GM23338 (cell line): ENCODE results near the gene UBE3B. TPM values are rescaled to one million over a fixed set of nuclear protein-coding genes. Genes with fewer than 3 reads are reported as not detected.

Experiments used
- ATAC-seq: fragments of 200-7000 bp; cut with Tn5 transposase; 3 replicates; pipeline ENCODE4 v1.9.1; 2020
- DNase-seq: peaks from one replicate; pipeline ENCODE4 v3.0.0-alpha.2; 2015; ENCODE audit warnings: low spot score
- H2AFZ ChIP-seq: fragments of 200-600 bp; sonication (generic); 2 replicates; pipeline ENCODE4 v1.8.0; 2016; ENCODE audit warnings: antibody characterized with exemption, mild to moderate bottlenecking, moderate library complexity
- H3F3A ChIP-seq: fragments of 200-600 bp; sonication (generic); replicated peaks from 2 replicates; pipeline ENCODE4 v1.8.0; 2017; ENCODE audit warnings: antibody characterized with exemption, mixed run types, low read depth
- H3K27ac ChIP-seq: fragments of 200-600 bp; sonication (generic); 2 replicates; pipeline ENCODE4 v1.6.1; 2016; ENCODE audit warnings: low read depth
- H3K27me3 ChIP-seq: fragments of 200-600 bp; sonication (generic); 2 replicates; pipeline ENCODE4 v1.8.0; 2016; ENCODE audit warnings: mild to moderate bottlenecking, mixed run types, moderate library complexity; ENCODE audit not compliant: insufficient read depth
- H3K36me3 ChIP-seq: fragments of 200-600 bp; sonication (generic); 2 replicates; pipeline ENCODE4 v1.8.0; 2016; ENCODE audit warnings: mild to moderate bottlenecking; ENCODE audit not compliant: insufficient read depth
- H3K4me1 ChIP-seq: fragments of 200-600 bp; sonication (generic); 2 replicates; pipeline ENCODE4 v1.8.0; 2016; ENCODE audit warnings: mild to moderate bottlenecking, moderate library complexity; ENCODE audit not compliant: insufficient read depth
- H3K4me2 ChIP-seq: fragments of 200-600 bp; sonication (generic); 2 replicates; pipeline ENCODE4 v1.7.1; 2017; ENCODE audit warnings: mixed run types
- H3K4me3 ChIP-seq: fragments of 200-600 bp; sonication (generic); 2 replicates; pipeline ENCODE4 v1.6.1; 2016; ENCODE audit warnings: mixed run types
- H3K79me2 ChIP-seq: fragments of 200-600 bp; sonication (generic); replicated peaks from 2 replicates; pipeline ENCODE4 v1.8.0; 2017; ENCODE audit warnings: mild to moderate bottlenecking; ENCODE audit not compliant: insufficient read depth
- H3K9me2 ChIP-seq: fragments of 200-600 bp; sonication (generic); 2 replicates; pipeline ENCODE4 v1.8.0; 2017; ENCODE audit not compliant: insufficient read depth
- H4K20me1 ChIP-seq: fragments of 200-600 bp; sonication (generic); replicated peaks from 2 replicates; pipeline ENCODE4 v1.8.0; 2017; ENCODE audit warnings: mild to moderate bottlenecking; ENCODE audit not compliant: insufficient read depth
- H3K27ac Mint-ChIP-seq: 2 replicates; pipeline ENCODE4 v1.8.0; 2020; ENCODE audit warnings: inconsistent platforms, mild to moderate bottlenecking, moderate library complexity, mixed read lengths
- H3K27me3 Mint-ChIP-seq: 3 replicates; pipeline ENCODE4 v1.8.0; 2022; ENCODE audit warnings: low read depth, mild to moderate bottlenecking, moderate library complexity, mixed read lengths, inconsistent platforms; ENCODE audit not compliant: insufficient read depth, poor library complexity
- H3K36me3 Mint-ChIP-seq: 3 replicates; pipeline ENCODE4 v1.8.0; 2021; ENCODE audit warnings: low read depth, mild to moderate bottlenecking, inconsistent platforms, moderate library complexity, mixed read lengths
- H3K4me1 Mint-ChIP-seq: 3 replicates; pipeline ENCODE4 v1.8.0; 2020; ENCODE audit warnings: mild to moderate bottlenecking, inconsistent platforms, mixed read lengths
- H3K4me3 Mint-ChIP-seq: 3 replicates; pipeline ENCODE4 v1.8.0; 2021; ENCODE audit warnings: moderate library complexity, mild to moderate bottlenecking, inconsistent platforms, mixed read lengths
- H3K9me3 Mint-ChIP-seq: 3 replicates; pipeline ENCODE4 v1.8.0; 2020; ENCODE audit warnings: moderate library complexity, mild to moderate bottlenecking, inconsistent platforms, mixed read lengths
- NANOG ChIP-seq: IDR thresholded peaks from 2 replicates; pipeline ENCODE4 v1.6.1; 2016; ENCODE audit warnings: antibody characterized with exemption, borderline replicate concordance
- STAT1 ChIP-seq: IDR thresholded peaks from one replicate; pipeline ENCODE4 v1.6.1; 2016; ENCODE audit warnings: antibody characterized with exemption; ENCODE audit not compliant: unreplicated experiment
- polyA plus RNA-seq: library from polyadenylated mRNA; unstranded; fragments of >200 nt; fragmentation: Nextera tagmentation; extraction: Ambion mirVana; gene quantifications from 2 replicates; pipeline ENCODE4 v1.2.1, GENCODE V29; 2016
- total RNA-seq: library from RNA; depleted of rRNA; stranded (reverse); fragments of >200 nt; shearing (Covaris generic); gene quantifications from 2 replicates; pipeline ENCODE4 v1.2.3, GENCODE V29; 2014
- TF ChIP-seq, protein P1 (sequence below): IDR thresholded peaks from one replicate; pipeline ENCODE4 v1.6.1; 2018; ENCODE audit warnings: antibody characterized with exemption; ENCODE audit not compliant: unreplicated experiment
- TF ChIP-seq, protein P2 (sequence below): IDR thresholded peaks from 2 replicates; pipeline ENCODE4 v1.6.1; 2016; ENCODE audit warnings: antibody characterized with exemption

Gene UBE3B
- total and polyA plus RNA-seq, 2 experiments from 2014 or later: 20.8 TPM

DNA sequence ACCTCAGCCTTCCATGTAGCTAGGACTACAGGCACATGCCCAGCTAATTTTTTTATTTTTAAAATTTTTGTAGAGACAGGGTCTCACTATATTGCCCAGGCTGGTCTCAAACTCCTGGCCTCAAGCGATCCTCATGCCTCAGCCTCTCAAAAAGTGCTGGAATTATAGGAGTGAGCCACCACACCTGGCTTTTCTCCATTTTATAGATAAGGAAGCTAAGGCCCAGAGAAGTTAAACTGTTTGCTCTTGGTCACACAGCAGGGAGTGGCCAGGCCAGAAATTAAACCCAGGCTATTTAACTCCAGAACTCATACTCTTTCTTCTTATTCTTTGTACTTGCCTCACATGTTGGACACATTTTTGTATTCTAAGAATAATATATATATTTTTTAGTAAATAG is 16.5 kb downstream of the UBE3B start (continued):
- TF ChIP-seq, protein P1, sequence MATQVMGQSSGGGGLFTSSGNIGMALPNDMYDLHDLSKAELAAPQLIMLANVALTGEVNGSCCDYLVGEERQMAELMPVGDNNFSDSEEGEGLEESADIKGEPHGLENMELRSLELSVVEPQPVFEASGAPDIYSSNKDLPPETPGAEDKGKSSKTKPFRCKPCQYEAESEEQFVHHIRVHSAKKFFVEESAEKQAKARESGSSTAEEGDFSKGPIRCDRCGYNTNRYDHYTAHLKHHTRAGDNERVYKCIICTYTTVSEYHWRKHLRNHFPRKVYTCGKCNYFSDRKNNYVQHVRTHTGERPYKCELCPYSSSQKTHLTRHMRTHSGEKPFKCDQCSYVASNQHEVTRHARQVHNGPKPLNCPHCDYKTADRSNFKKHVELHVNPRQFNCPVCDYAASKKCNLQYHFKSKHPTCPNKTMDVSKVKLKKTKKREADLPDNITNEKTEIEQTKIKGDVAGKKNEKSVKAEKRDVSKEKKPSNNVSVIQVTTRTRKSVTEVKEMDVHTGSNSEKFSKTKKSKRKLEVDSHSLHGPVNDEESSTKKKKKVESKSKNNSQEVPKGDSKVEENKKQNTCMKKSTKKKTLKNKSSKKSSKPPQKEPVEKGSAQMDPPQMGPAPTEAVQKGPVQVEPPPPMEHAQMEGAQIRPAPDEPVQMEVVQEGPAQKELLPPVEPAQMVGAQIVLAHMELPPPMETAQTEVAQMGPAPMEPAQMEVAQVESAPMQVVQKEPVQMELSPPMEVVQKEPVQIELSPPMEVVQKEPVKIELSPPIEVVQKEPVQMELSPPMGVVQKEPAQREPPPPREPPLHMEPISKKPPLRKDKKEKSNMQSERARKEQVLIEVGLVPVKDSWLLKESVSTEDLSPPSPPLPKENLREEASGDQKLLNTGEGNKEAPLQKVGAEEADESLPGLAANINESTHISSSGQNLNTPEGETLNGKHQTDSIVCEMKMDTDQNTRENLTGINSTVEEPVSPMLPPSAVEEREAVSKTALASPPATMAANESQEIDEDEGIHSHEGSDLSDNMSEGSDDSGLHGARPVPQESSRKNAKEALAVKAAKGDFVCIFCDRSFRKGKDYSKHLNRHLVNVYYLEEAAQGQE: no peak
- TF ChIP-seq NANOG: no peak

DNA sequence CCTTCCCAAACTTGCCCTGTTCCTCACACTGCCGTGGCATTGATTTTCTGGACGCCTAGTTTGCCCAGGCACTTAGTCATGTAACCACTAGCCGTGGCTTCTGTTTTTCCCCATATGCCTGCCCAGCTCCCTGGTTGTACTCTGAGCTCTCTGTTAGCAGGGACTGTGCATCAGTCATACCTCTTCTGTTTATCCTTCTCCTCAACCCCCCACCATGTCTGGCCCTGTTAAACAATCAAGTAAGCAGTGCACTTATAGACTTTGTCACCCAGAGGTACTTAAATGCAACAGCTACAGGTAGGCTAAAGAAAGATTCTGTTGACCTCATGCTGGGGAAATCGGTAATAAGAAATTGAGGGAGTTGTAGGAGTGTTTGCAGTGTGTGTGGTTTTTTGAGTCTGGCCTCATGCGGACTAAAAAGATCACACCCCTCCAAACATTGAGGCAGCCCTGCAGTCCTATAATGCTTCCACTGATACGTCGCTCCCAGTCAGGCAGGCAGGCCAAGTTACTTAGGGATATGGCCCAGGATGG is 17.0 kb downstream of the UBE3B start:
- H3K27ac ChIP-seq: no peak overlapping the region
- no peak overlapping the region for H3K27ac Mint-ChIP-seq
- no peaks in the 10 kb centered on the region for H4K20me1 ChIP-seq
- peaks cover 13% of the 10 kb centered on the region for H3K9me3 Mint-ChIP-seq
- H3K4me1 Mint-ChIP-seq: no peaks in the 10 kb centered on the region
- ATAC-seq (no peak), DNase-seq (no peak)
- H3K36me3 Mint-ChIP-seq: peaks cover 53% of the 10 kb centered on the region
- no peaks in the 10 kb centered on the region for H3F3A ChIP-seq
- no peak overlapping the region for H3K4me3 ChIP-seq
- H3K4me3 Mint-ChIP-seq: no peak overlapping the region
- no peaks in the 10 kb centered on the region for H3K79me2 ChIP-seq
- H3K27me3 Mint-ChIP-seq: peaks cover 2% of the 10 kb centered on the region
- H3K4me2 ChIP-seq: no peak overlapping the region
- H3K27me3 ChIP-seq: no peaks in the 10 kb centered on the region
- H3K9me2 ChIP-seq: no peaks in the 10 kb centered on the region
- H3K4me1 ChIP-seq: no peaks in the 10 kb centered on the region
- no peak overlapping the region for H2AFZ ChIP-seq
- H3K36me3 ChIP-seq: peaks cover 28% of the 10 kb centered on the region
- TF ChIP-seq NANOG (no peak), STAT1 (no peak)
- TF ChIP-seq, protein P1: no peak
- TF ChIP-seq, protein P2, sequence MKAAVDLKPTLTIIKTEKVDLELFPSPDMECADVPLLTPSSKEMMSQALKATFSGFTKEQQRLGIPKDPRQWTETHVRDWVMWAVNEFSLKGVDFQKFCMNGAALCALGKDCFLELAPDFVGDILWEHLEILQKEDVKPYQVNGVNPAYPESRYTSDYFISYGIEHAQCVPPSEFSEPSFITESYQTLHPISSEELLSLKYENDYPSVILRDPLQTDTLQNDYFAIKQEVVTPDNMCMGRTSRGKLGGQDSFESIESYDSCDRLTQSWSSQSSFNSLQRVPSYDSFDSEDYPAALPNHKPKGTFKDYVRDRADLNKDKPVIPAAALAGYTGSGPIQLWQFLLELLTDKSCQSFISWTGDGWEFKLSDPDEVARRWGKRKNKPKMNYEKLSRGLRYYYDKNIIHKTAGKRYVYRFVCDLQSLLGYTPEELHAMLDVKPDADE: no peak
